ELF-1 (cell line): Measurements from ENCODE around the gene SHPK.
A peak's percentile ranks its signal among the peaks of the same experiment; 100 is the strongest.
"Not testable (repeated sequence)": the region's sequence is repeated elsewhere in the genome, so short reads cannot be mapped to it uniquely, and the experiment has no call there.

ENCODE experiments used
- DNase-seq: peaks from one replicate; pipeline ENCODE4 v3.0.0-alpha.2; 2016; ENCODE audit warnings: low read depth, low spot score

SHPK gene

DNA sequence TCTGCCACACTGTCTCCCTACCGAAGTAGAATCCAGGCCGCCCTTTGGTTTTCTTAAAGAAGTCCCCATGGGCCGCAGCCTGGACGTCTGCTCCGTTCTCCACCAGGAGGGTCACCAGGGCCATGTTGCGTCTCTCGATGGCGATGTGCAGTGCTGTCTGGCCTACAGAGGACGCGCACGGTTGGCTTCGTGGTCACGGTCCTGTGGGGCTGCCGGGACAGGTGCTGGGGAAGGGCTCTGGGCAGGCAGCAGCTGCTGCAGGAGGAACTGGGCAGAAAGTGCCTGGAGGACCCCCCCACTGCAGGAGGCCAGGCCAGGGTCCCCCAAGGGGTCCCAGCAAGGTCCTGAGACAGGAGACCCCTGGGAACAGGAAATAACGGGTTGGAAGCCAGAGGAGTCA is 45.8 kb downstream of the SHPK start:
- DNase-seq = no peak

- no peak for DNase-seq
Observed at GRCh38 chr17:3589784-3590183, 46.3 kb downstream of the SHPK start.

GRCh38 chr17:3585826-3586225 is 50.2 kb downstream of the SHPK start:
- DNase-seq = no peak

DNA sequence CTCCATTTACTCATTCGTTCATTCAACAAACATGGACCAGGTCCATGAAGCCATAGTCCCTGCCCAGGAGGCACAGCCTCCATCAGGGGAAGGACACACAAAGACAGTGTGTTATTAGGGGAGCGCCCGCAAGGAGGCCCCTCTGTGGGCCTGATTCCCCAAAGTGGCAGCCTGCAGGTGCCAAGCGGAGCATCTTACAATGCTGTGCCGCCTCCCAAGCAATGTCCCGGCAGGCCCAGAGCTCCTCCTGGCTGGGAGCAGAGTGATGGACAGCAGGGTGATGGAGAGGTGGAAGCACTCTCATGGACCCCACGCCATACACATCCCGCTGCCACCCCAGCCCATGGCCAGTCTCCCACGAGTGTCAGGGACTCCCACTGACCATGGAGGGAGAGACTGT is 52.6 kb downstream of the SHPK start:
- no peak for DNase-seq

- DNase-seq = no peak
Observed at GRCh38 chr17:3582915-3583314, 53.1 kb downstream of the SHPK start.

GRCh38 chr17:3578667-3579066 is 57.4 kb downstream of the SHPK start:
- DNase-seq = not testable (repeated sequence)

GRCh38 chr17:3576970-3577369 is 59.1 kb downstream of the SHPK start:
- DNase-seq = no peak

GRCh38 chr17:3575511-3575910 is 60.5 kb downstream of the SHPK start:
- DNase-seq = no peak

DNA sequence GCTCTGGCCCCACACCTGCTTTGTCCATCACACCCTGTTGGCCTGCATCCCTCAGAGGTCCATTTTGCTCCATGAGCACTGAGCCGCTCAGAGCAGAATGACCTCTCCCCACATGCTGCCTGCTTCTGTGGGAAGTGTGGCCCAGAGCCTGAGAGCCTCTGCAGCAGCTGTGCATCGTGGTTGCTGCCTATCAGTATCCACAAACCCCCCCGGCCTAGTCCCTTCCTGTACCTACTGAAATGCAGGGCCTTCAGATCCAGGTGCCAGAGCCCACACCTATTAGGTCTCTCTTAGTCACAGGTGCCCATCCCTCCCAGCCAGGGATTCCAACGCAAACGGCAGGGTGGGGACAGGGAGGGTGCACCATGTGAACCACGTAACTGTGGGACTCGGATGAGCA is 61.8 kb downstream of the SHPK start:
- no peak for DNase-seq

DNA sequence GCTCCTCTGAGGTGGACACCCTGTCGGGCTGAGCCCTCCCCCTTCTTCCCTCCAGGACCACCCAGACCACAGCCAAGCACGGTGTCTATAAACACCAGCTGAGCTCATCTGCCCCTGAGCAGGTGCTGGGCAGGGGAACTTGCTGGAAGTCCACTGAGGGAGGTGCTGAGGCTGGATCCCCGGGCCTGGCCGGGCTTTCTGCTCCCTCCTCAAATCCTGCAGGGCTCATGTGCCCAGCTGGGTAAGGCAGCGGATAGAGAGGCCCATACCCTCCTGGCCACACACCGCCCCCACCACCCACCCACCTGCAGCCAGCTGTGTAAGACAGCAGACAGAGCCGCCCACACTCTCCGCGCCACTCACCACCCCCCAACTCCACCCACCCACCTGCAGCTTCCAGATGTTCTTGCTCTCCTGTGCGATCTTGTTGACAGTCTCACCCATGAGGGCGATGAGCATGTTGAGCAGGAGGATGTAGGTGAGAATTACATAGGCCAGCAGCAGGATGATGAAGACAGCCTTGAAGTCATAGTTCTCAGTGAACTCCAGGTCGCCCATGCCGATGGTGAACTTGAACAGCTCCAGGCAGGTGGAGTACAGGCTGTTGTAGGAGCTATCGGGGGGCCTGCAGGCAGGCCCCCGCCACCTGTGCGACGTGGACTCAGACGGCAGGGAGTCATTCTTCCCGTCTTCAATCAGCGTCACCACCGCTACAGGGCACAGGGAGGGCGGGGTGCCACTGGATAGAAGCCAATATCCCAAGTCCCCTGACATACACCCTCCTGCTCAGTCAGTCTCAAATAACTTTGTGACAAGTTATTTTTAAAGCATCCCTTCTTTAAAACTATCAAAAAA is 62.6 kb downstream of the SHPK start:
- no peak for DNase-seq

- DNase-seq = no peak
Observed at GRCh38 chr17:3572231-3572630, 63.8 kb downstream of the SHPK start.

- DNase-seq = no peak
Observed at GRCh38 chr17:3571043-3571900, 64.8 kb downstream of the SHPK start.

DNA sequence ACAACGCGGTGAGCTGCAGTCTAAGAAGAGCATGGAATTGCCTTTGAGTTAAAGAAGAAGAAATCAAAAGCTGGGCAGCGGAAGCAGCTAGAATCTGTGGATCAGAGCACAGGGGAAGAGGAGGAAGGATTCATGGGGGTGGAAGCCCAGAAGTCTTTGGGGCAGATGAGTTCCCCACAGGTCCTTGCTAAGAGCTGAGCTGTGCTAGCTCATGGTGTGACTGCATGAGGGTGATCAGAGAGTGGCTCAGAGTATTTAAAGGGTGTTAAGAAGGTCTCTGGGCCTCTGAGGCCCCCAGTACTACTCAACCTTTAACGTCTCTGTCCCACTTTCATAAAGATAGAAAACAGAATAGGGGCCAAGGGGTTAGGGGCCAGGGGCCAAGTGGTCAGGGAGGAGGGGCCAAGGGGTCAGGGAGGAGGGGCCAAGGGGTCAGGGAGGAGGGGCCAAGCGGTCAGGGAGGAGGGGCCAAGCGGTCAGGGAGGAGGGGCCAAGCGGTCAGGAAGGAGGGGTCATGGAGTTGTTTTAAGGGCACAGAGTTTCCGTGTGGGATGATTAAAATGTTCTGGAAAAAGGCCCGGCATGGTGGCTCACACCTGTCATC is 66.4 kb downstream of the SHPK start:
- DNase-seq = no peak

- no peak for DNase-seq
Observed at GRCh38 chr17:3566551-3566950, 69.5 kb downstream of the SHPK start.

- DNase-seq = no peak
Observed at GRCh38 chr17:3565143-3565542, 70.9 kb downstream of the SHPK start.

GRCh38 chr17:3564241-3564640 is 71.8 kb downstream of the SHPK start:
- DNase-seq = not testable (repeated sequence)

- no peak for DNase-seq
Observed at GRCh38 chr17:3559270-3559645, 76.8 kb downstream of the SHPK start.

DNA sequence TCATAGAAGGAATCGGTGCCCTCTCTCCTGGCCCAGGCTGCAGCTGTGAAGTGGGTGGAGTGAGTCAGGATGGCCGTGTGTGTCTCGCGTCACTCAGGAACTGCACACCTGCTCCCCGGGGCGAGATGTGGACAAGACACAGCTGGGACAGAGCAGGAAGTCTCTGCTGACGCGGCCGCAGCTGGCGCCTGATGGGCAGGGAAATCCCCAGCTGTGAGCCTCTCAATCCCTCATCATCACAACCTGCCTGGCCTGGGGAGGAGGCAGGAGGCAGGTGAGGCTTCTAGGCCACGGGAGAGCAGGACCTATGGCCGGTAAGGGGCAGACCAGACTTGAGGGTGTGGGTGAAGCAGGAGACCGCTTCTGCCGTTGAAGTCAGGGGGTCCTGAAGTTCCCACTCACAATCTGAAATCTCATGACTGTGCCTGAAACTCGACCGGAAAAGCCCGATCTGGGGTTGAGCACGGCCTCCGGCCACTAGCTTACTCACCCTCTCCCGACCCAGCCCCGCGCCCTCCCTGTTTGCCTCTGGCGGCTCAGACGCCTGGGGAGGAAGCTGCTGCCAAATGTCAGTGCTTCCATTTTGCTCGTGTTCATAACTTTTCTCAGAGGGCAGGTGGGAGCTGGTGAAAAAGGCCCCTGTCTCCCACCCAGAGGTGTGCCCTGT is 77.3 kb downstream of the SHPK start:
- DNase-seq = peak; percentile 61
